ENCODE measurements around the gene NADSYN1. TPM values are rescaled to one million over a fixed set of nuclear protein-coding genes. Genes with fewer than 3 reads are reported as not detected.

NADSYN1 gene
- total RNA-seq, 1 experiment from 2014 or later, result 45.1 TPM

GRCh38 chr11:71543866-71544265 lies 90.9 kb downstream of the NADSYN1 start:
- TF ChIP-seq SP1 (CRISPR knock-in tag; conservative IDR thresholded peaks at IDR 0.05) (no peak), ETV6 (CRISPR knock-in tag; IDR thresholded peaks at IDR 0.05) (no peak)
- no peak for ATAC-seq
- ChIA-PET POLR2A (no interaction called here), CTCF (interaction anchor here (2.2 kb wide), 1 partner anchor 36 kb away, joined by 6 read pairs; no protein-coding TSS in a partner anchor)
- Mint-ChIP-seq H3K36me3 (peaks cover 16% of the 10 kb centered on the region), H3K9me3 (peaks cover 27% of the 10 kb centered on the region), H3K4me3 (no peak overlapping the region), H3K27me3 (ENCODE audit: low read depth) (peaks cover 20% of the 10 kb centered on the region), H3K27ac (no peak overlapping the region), H3K4me1 (peaks cover 17% of the 10 kb centered on the region)
- no peak for DNase-seq (ENCODE audit: low spot score)

- peaks cover 16% of the 10 kb centered on the region for H3K36me3 Mint-ChIP-seq
- H3K4me1 Mint-ChIP-seq, result peaks cover 17% of the 10 kb centered on the region
- peaks cover 27% of the 10 kb centered on the region for H3K9me3 Mint-ChIP-seq
- H3K27ac Mint-ChIP-seq, result no peak overlapping the region
- ChIA-PET CTCF (interaction anchor here (0.6 to 2.2 kb wide), 2 partner anchors 11 to 36 kb away, joined by 5 to 6 read pairs; no protein-coding TSS in a partner anchor), POLR2A (no interaction called here)
- H3K27me3 Mint-ChIP-seq (ENCODE audit: low read depth), result peaks cover 25% of the 10 kb centered on the region
- TF ChIP-seq ZNF416 (CRISPR knock-in tag; IDR thresholded peaks at IDR 0.05), result no peak
- no peak for TF ChIP-seq SOX15 (CRISPR knock-in tag; IDR thresholded peaks at IDR 0.05)
- no peak for TF ChIP-seq ZNF423 (CRISPR knock-in tag; IDR thresholded peaks at IDR 0.05)
- TF ChIP-seq E2F5 (CRISPR knock-in tag; IDR thresholded peaks at IDR 0.05), result no peak
- H3K4me3 Mint-ChIP-seq, result no peak overlapping the region
- no peak for ATAC-seq
- DNase-seq (ENCODE audit: low spot score), result no peak
Observed at GRCh38 chr11:71544525-71545214, 91.7 kb downstream of the NADSYN1 start.

GRCh38 chr11:71545405-71545966 lies 92.5 kb downstream of the NADSYN1 start:
- DNase-seq (ENCODE audit: low spot score) (no peak), ATAC-seq (no peak)
- Mint-ChIP-seq H3K27me3 (ENCODE audit: low read depth) (peaks cover 27% of the 10 kb centered on the region), H3K27ac (no peak overlapping the region), H3K4me3 (no peak overlapping the region), H3K9me3 (peaks cover 26% of the 10 kb centered on the region), H3K4me1 (peaks cover 17% of the 10 kb centered on the region), H3K36me3 (peaks cover 16% of the 10 kb centered on the region)
- ChIA-PET POLR2A (no interaction called here), CTCF (interaction anchor here (2.2 kb wide), 1 partner anchor 35 kb away, joined by 6 read pairs; no protein-coding TSS in a partner anchor)
- TF ChIP-seq CREM (CRISPR knock-in tag; IDR thresholded peaks at IDR 0.05) (no peak), MXD4 (CRISPR knock-in tag; IDR thresholded peaks at IDR 0.05; ENCODE audit: borderline replicate concordance) (no peak), SMAD4 (CRISPR knock-in tag; IDR thresholded peaks at IDR 0.05) (no peak), ZNF396 (CRISPR knock-in tag; IDR thresholded peaks at IDR 0.05; ENCODE audit: borderline replicate concordance) (no peak), ZNF138 (CRISPR knock-in tag; conservative IDR thresholded peaks at IDR 0.05) (no peak), ATF6 (CRISPR knock-in tag; IDR thresholded peaks at IDR 0.05) (no peak), NFE2L1 (CRISPR knock-in tag; IDR thresholded peaks at IDR 0.05) (no peak), E2F1 (CRISPR knock-in tag; IDR thresholded peaks at IDR 0.05) (no peak), HMGXB4 (CRISPR knock-in tag; IDR thresholded peaks at IDR 0.05) (no peak), ZNF423 (CRISPR knock-in tag; IDR thresholded peaks at IDR 0.05) (no peak), TEAD4 (CRISPR knock-in tag; IDR thresholded peaks at IDR 0.05) (no peak), STAT6 (CRISPR knock-in tag; conservative IDR thresholded peaks at IDR 0.05; ENCODE audit: low read depth) (no peak), CTCF (IDR thresholded peaks at IDR 0.05) (no peak)

Measured in WTC11 (cell line).